Effector memory CD8-positive, alpha-beta T cell (primary cell): ENCODE results near the gene INSYN1.
"Not testable (repeated sequence)": the region's sequence is repeated elsewhere in the genome, so short reads cannot be mapped to it uniquely, and the experiment has no call there.

Experiments
- ATAC-seq: fragments of 150-1000 bp; cut with Tn5 transposase; replicated peaks from 2 replicates; pipeline ENCODE4 v1.10.0; 2021; ENCODE audit warnings: mild to moderate bottlenecking, moderate library complexity
- DNase-seq, 3 experiments: peaks; one replicate each; pipeline ENCODE4 v3.0.0; 2021
- H3K27ac Mint-ChIP-seq, 2 donors: one replicate each; pipeline ENCODE4 v1.8.0; 2022; ENCODE audit warnings: mild to moderate bottlenecking in 2 of 2, mixed read lengths in 2 of 2, moderate library complexity in 2 of 2
- H3K27me3 Mint-ChIP-seq, 2 donors: one replicate each; pipeline ENCODE4 v1.8.0; 2022; ENCODE audit warnings: mixed read lengths in 2 of 2
- H3K36me3 Mint-ChIP-seq: one replicate; pipeline ENCODE4 v1.8.0; 2022; ENCODE audit warnings: mild to moderate bottlenecking, moderate library complexity, mixed read lengths; ENCODE audit not compliant: insufficient read depth
- H3K4me1 Mint-ChIP-seq, 2 donors: one replicate each; pipeline ENCODE4 v1.8.0; 2022; ENCODE audit warnings: low read depth in 2 of 2, mixed read lengths in 2 of 2
- H3K4me3 Mint-ChIP-seq, 2 donors: one replicate each; pipeline ENCODE4 v1.8.0; 2022; ENCODE audit warnings: mild to moderate bottlenecking in 2 of 2, mixed read lengths in 2 of 2, moderate library complexity in 2 of 2
- H3K9me3 Mint-ChIP-seq, 2 donors: one replicate each; pipeline ENCODE4 v1.8.0; 2022; ENCODE audit warnings: mixed read lengths in 2 of 2

Gene INSYN1

GRCh38 chr15:73709686-73710085 lies 43.5 kb downstream of the INSYN1 start:
- Mint-ChIP-seq H3K4me3 (no peak overlapping the region), H3K27ac (no peak overlapping the region), H3K4me1 (peaks cover 0 to 1% of the 10 kb centered on the region in 2 donors), H3K36me3 (peaks cover 9% of the 10 kb centered on the region), H3K27me3 (peaks cover 50 to 79% of the 10 kb centered on the region in 2 donors), H3K9me3 (no peaks in the 10 kb centered on the region)
- DNase-seq (no peak), ATAC-seq (no peak)

- Mint-ChIP-seq H3K9me3 (no peaks in the 10 kb centered on the region), H3K36me3 (peaks cover 9% of the 10 kb centered on the region), H3K4me1 (peaks cover 0 to 2% of the 10 kb centered on the region in 2 donors), H3K27me3 (peaks cover 52 to 80% of the 10 kb centered on the region in 2 donors), H3K4me3 (no peak overlapping the region), H3K27ac (no peak overlapping the region)
- ATAC-seq (no peak), DNase-seq (no peak)
These were observed 43.9 kb downstream of the INSYN1 start for GRCh38 chr15:73709241-73709640.

GRCh38 chr15:73708691-73709090 lies 44.5 kb downstream of the INSYN1 start:
- no peak overlapping the region for H3K27ac Mint-ChIP-seq
- no peak for DNase-seq
- H3K4me1 Mint-ChIP-seq, result peaks cover 0 to 2% of the 10 kb centered on the region in 2 donors
- H3K27me3 Mint-ChIP-seq, result peaks cover 49 to 80% of the 10 kb centered on the region in 2 donors
- H3K36me3 Mint-ChIP-seq, result peaks cover 4% of the 10 kb centered on the region
- no peak overlapping the region for H3K4me3 Mint-ChIP-seq
- no peaks in the 10 kb centered on the region for H3K9me3 Mint-ChIP-seq
- ATAC-seq, result no peak

- DNase-seq, result peak; percentile 44 to 51 (median 51)
- Mint-ChIP-seq H3K9me3 (no peaks in the 10 kb centered on the region), H3K4me1 (peaks cover 0 to 4% of the 10 kb centered on the region in 2 donors), H3K4me3 (no peak overlapping the region), H3K27ac (no peak overlapping the region), H3K27me3 (peaks cover 35 to 85% of the 10 kb centered on the region in 2 donors), H3K36me3 (no peaks in the 10 kb centered on the region)
- peak; percentile 73 for ATAC-seq
These were observed 48.1 kb downstream of the INSYN1 start for GRCh38 chr15:73704869-73705645.

- not testable (repeated sequence) for ATAC-seq, H3K4me1 Mint-ChIP-seq, DNase-seq, H3K27ac Mint-ChIP-seq, H3K9me3 Mint-ChIP-seq, H3K4me3 Mint-ChIP-seq, H3K36me3 Mint-ChIP-seq
- peaks cover 38 to 90% of the 10 kb centered on the region in 2 donors for H3K27me3 Mint-ChIP-seq
These were observed 48.8 kb downstream of the INSYN1 start for GRCh38 chr15:73704142-73704868.

- H3K27me3 Mint-ChIP-seq, result peaks cover 35 to 90% of the 10 kb centered on the region in 2 donors
- H3K4me1 Mint-ChIP-seq, H3K4me3 Mint-ChIP-seq, H3K27ac Mint-ChIP-seq, DNase-seq, H3K36me3 Mint-ChIP-seq, ATAC-seq, H3K9me3 Mint-ChIP-seq: not testable (repeated sequence)
These were observed 49.5 kb downstream of the INSYN1 start for GRCh38 chr15:73703601-73704000.

GRCh38 chr15:73702311-73703239 lies 50.6 kb downstream of the INSYN1 start:
- not testable (repeated sequence) for H3K27ac Mint-ChIP-seq, DNase-seq, H3K4me3 Mint-ChIP-seq, ATAC-seq, H3K9me3 Mint-ChIP-seq, H3K36me3 Mint-ChIP-seq
- peaks cover 27 to 88% of the 10 kb centered on the region in 2 donors for H3K27me3 Mint-ChIP-seq
- peaks cover 0 to 11% of the 10 kb centered on the region in 2 donors for H3K4me1 Mint-ChIP-seq

GRCh38 chr15:73700041-73700842 lies 52.9 kb downstream of the INSYN1 start:
- Mint-ChIP-seq H3K4me1 (peaks cover 11 to 20% of the 10 kb centered on the region in 2 donors), H3K9me3 (no peaks in the 10 kb centered on the region), H3K4me3 (no peak overlapping the region), H3K36me3 (peaks cover 4% of the 10 kb centered on the region), H3K27me3 (peaks cover 25 to 93% of the 10 kb centered on the region in 2 donors), H3K27ac (peak overlapping the region; percentile 26 to 60)
- peak; percentile 33 for ATAC-seq
- peak; percentile 72 for DNase-seq

- DNase-seq (no peak), ATAC-seq (no peak)
- Mint-ChIP-seq H3K4me3 (no peak overlapping the region), H3K36me3 (peaks cover 4% of the 10 kb centered on the region), H3K9me3 (no peaks in the 10 kb centered on the region), H3K4me1 (peaks cover 11 to 19% of the 10 kb centered on the region in 2 donors), H3K27me3 (peaks cover 19 to 88% of the 10 kb centered on the region in 2 donors), H3K27ac (peak overlapping the region; percentile 26 to 60)
These were observed 53.7 kb downstream of the INSYN1 start for GRCh38 chr15:73699249-73700040.

GRCh38 chr15:73697033-73697467 lies 56.1 kb downstream of the INSYN1 start:
- Mint-ChIP-seq H3K27me3 (peaks cover 38 to 64% of the 10 kb centered on the region in 2 donors), H3K4me3 (peak overlapping the region; percentile 63 to 68)

GRCh38 chr15:73696641-73697001 lies 56.5 kb downstream of the INSYN1 start:
- peaks cover 8% of the 10 kb centered on the region for H3K36me3 Mint-ChIP-seq
- H3K27me3 Mint-ChIP-seq, result peaks cover 38 to 60% of the 10 kb centered on the region in 2 donors
- H3K9me3 Mint-ChIP-seq, result no peaks in the 10 kb centered on the region
- H3K4me3 Mint-ChIP-seq, result peak overlapping the region; percentile 63 to 68
- ATAC-seq (no peak), DNase-seq (no peak)
- H3K27ac Mint-ChIP-seq, result peak overlapping the region; percentile 72 to 86
- peaks cover 11 to 21% of the 10 kb centered on the region in 2 donors for H3K4me1 Mint-ChIP-seq

More at GRCh38 chr15:73697033-73697467, 56.1 kb downstream of the INSYN1 start:
- peaks cover 11 to 21% of the 10 kb centered on the region in 2 donors for H3K4me1 Mint-ChIP-seq
- ATAC-seq (peak; percentile 95), DNase-seq (peak; percentile 68 to 74 (median 74))
- H3K9me3 Mint-ChIP-seq, result no peaks in the 10 kb centered on the region
- peaks cover 8% of the 10 kb centered on the region for H3K36me3 Mint-ChIP-seq
- peak overlapping the region; percentile 72 to 86 for H3K27ac Mint-ChIP-seq
